KBM-7 (cell line): ENCODE data around the gene XPO1.
"Not testable (repeated sequence)": the region's sequence is repeated elsewhere in the genome, so short reads cannot be mapped to it uniquely, and the experiment has no call there.

ENCODE experiments used
- DNase-seq: peaks from one replicate; pipeline ENCODE4 v3.0.0-alpha.2; 2015
- in situ Hi-C: fragments of 300-500 bp; cut with MboI; formaldehyde crosslinking; loops from 2 replicates; pipeline ENCODE4 v1.14.3; 2020; ENCODE audit warnings: low sequenced_read_pairs, low pct_unique_long_range_greater_than_20kb, mixed read lengths

XPO1 gene

GRCh38 chr2:61470965-61471904 lies 66.9 kb downstream of the XPO1 start, which contains the start of gene USP34:
Gene USP34, minus strand, starts transcription at chr2:61471087. Its CDS starts 395 bp downstream, at chr2:61470692.
- DNase-seq: peak; percentile 94
- in situ Hi-C loops: no loop called here

- in situ Hi-C loops: no loop called here
- DNase-seq: peak; percentile 60
Measured at GRCh38 chr2:61470122-61470951, 67.8 kb downstream of the XPO1 start.

- no peak for DNase-seq
- in situ Hi-C loops: no loop called here
Measured at GRCh38 chr2:61469424-61470121, 68.6 kb downstream of the XPO1 start.

DNA sequence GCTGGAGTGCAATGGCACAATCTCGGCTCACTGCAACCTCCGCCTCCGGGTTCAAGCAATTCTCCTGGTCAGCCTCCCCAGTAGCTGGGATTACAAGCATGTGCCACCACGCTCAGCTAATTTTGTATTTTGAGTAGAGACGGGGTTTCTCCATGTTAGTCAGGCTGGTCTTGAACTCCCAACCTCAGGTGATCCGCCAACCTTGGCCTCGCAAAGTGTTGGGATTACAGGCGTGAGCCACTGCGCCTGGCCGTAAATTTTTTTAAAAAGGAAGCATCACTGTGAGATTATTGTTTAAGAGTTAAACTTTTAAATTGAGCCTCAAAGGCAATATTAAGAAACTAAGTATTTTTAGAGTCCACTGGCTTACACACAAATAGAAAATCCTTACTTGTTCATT lies 69.9 kb downstream of the XPO1 start:
- in situ Hi-C loops, DNase-seq: not testable (repeated sequence)

- DNase-seq: no peak
- in situ Hi-C loops: no loop called here
Measured at GRCh38 chr2:61465045-61465444, 73.1 kb downstream of the XPO1 start.

- in situ Hi-C loops: no loop called here
- DNase-seq: no peak
Measured at GRCh38 chr2:61463769-61464475, 74.2 kb downstream of the XPO1 start.

DNA sequence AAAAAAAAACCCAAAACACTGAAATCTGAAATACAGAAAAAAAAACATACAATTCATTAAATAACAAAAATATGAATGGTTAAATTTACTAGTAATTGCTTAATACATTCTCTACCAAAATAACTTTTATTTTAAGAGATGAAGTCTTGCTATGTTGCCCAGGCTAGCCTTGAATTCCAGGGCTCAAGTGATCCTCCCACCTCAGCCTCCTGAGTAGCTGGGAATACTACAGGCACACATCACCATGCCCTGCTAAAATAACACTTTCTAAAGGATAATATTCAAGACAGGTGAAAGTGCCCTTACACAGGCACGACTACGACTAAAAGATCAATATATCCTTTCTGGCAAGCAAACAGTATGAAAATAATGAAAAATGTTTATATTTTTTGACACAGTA lies 76.8 kb downstream of the XPO1 start:
- DNase-seq: no peak
- in situ Hi-C loops: no loop called here

- in situ Hi-C loops: no loop called here
- no peak for DNase-seq
Measured at GRCh38 chr2:61460163-61460562, 78.0 kb downstream of the XPO1 start.

DNA sequence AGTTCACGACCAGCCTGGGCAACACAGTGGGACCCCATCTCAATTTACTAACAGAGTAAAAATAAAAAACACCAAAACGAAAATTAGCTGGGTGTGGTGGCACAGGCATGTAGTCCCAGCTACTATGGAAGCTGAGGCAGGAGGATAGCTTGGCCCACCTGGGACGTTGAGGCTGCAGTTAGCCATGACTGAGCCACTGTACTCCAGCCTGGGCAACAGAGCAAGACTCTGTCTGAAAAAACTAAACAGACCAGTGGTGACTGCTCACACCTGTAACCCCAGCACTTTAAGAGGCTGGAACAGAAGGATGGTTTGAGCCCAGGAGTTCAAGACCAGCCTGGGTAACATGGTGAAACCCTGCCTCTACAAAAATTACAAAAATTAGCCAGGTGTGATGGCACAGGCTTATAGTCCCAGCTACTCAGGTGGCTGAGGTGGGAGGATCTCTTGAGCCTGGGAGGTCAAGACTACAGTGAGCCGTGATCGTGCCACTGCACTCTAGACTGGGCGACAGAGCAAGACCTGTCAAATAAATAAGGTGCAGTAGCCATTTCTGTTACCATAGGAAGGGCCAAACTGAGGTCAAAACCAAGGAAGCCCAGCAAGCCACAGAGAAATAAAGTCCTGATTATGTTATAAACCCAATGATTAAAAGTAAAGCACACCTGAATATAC lies 81.3 kb downstream of the XPO1 start:
- no peak for DNase-seq
- in situ Hi-C loops: no loop called here

- in situ Hi-C loops: no loop called here
- DNase-seq: no peak
Measured at GRCh38 chr2:61456070-61456745, 81.9 kb downstream of the XPO1 start.

DNA sequence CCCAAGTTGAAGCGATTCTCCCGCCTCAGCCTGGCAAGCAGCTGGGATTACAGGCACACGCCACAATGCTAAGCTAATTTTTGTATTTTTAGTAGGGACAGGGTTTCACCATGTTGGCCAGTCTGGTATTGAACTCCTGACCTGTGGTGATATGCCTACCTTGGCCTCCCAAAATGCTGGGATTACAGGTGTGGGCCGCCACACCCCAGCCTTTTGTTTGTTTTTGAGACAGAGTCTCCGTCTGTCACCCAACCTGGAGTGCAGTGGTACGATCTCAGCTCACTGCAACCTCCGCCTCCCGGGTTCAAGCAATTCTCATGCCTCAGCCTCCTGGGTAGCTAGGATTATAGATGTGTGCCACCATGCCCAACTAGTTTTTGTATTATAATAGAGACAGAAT lies 83.2 kb downstream of the XPO1 start:
- in situ Hi-C loops, DNase-seq: not testable (repeated sequence)

- no peak for DNase-seq
- in situ Hi-C loops: no loop called here
Measured at GRCh38 chr2:61454383-61454782, 83.8 kb downstream of the XPO1 start.

GRCh38 chr2:61452392-61452791 lies 85.8 kb downstream of the XPO1 start:
- in situ Hi-C loops: no loop called here

GRCh38 chr2:61451178-61451577 lies 87.0 kb downstream of the XPO1 start:
- no peak for DNase-seq
- in situ Hi-C loops: no loop called here

More at GRCh38 chr2:61452392-61452791, 85.8 kb downstream of the XPO1 start:
- DNase-seq: no peak

GRCh38 chr2:61450144-61450543 lies 88.0 kb downstream of the XPO1 start:
- in situ Hi-C loops: no loop called here
- DNase-seq: peak; percentile 40

DNA sequence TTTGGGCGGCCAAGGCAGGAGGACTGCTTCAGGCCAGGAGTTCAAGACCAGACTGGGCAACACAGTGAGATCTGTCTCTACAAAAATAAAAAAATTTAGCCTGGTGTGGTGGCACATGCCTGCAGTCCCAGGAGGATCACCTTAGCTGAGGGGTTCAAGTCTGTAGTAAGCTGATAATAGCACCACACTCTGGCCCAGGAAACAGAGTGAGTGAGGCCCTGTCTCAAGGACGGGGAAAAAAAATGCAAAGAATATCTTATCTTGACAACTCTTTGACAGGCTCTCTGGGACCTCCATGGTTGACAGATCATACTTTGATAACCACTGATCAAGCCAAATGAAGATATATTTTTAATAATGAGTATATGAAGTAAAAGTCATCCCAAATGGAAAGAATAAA lies 89.9 kb downstream of the XPO1 start:
- in situ Hi-C loops: no loop called here

GRCh38 chr2:61446971-61447370 lies 91.2 kb downstream of the XPO1 start:
- in situ Hi-C loops: not testable (repeated sequence)

More for the DNA sequence above, 89.9 kb downstream of the XPO1 start:
- no peak for DNase-seq

More at GRCh38 chr2:61446971-61447370, 91.2 kb downstream of the XPO1 start:
- not testable (repeated sequence) for DNase-seq
